ENCODE data around the gene TNRC6B. TPM values are rescaled to one million over a fixed set of nuclear protein-coding genes. Genes with fewer than 3 reads are reported as not detected.

TNRC6B gene
- total RNA-seq, 1 experiment from 2014 or later: 58.1 TPM

DNA sequence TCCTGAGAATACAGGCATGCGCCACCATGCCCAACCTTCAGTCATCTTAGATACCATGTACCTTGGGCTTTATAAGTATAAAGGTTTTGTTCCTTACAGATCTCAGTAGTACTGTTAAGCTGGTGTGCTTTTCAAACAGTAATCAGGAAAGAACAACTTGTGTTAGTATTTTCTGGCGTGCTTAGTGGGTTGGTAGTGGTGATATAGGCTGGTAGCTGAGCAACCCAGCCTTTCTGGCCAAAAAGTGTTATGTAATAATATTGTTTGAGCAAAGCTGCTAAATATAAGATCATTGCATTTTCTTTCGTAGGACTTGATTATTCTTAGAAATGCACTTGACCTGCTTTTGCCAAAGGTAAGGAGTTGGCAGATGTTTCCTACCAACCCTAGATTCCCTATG, 175.0 kb downstream of the TNRC6B start:
- Histone ChIP-seq H2AK5ac (ENCODE audit: insufficient read length, low read length) (no peak overlapping the region), H3K27me3 (ENCODE audit: insufficient read depth, low read length) (no peaks in the 10 kb centered on the region), H4K91ac (ENCODE audit: insufficient read length, low read depth, low read length) (no peak overlapping the region), H3K79me1 (ENCODE audit: insufficient read depth, low read depth, low read length, poor library complexity, severe bottlenecking) (peaks cover 8% of the 10 kb centered on the region), H3K14ac (ENCODE audit: insufficient read depth, low read length) (no peak overlapping the region), H3K9ac (ENCODE audit: extremely low read depth, insufficient read length, low read length) (no peak overlapping the region), H3K18ac (ENCODE audit: insufficient read length, low read depth, low read length) (no peak overlapping the region), H3T11ph (ENCODE audit: low read length) (no peak overlapping the region), H4K8ac (replicated peaks; ENCODE audit: insufficient read length, low read depth, low read length) (no peak overlapping the region), H3K4me1 (ENCODE audit: insufficient read depth, low read length) (no peaks in the 10 kb centered on the region), H2BK5ac (ENCODE audit: insufficient read length, low read length) (no peak overlapping the region), H2BK12ac (ENCODE audit: insufficient read length, low read depth, low read length) (no peak overlapping the region), H3K27ac (ENCODE audit: insufficient read length, low read depth, low read length) (no peak overlapping the region), H2BK15ac (ENCODE audit: low read depth, low read length) (no peak overlapping the region), H3K79me2 (ENCODE audit: insufficient read depth, low read length) (peaks cover 14% of the 10 kb centered on the region; the same call in 1 of the 2 replicates), H4K20me1 (ENCODE audit: control insufficient read depth, insufficient read depth, insufficient read length) (no peaks in the 10 kb centered on the region), H3K23me2 (ENCODE audit: insufficient read length, low read depth, low read length, poor library complexity, severe bottlenecking) (peaks cover 1% of the 10 kb centered on the region), H3K4ac (ENCODE audit: low read depth, low read length) (no peak overlapping the region), H2BK120ac (ENCODE audit: low read depth, low read length, poor library complexity, severe bottlenecking) (no peak overlapping the region), H2BK20ac (ENCODE audit: low read depth, low read length, poor library complexity, severe bottlenecking) (no peak overlapping the region), H3K4me2 (ENCODE audit: insufficient read depth, insufficient read length, low read length) (no peak overlapping the region), H3K23ac (ENCODE audit: insufficient read length, low read depth, low read length) (no peak overlapping the region), H2AFZ (ENCODE audit: low read length) (no peak overlapping the region), H3K56ac (ENCODE audit: insufficient read length, low read depth, low read length) (no peak overlapping the region), H3K9me3 (ENCODE audit: control insufficient read depth, low read depth, low read length) (no peaks in the 10 kb centered on the region), H4K5ac (ENCODE audit: insufficient read length, low read depth, low read length) (no peak overlapping the region)
- TF ChIP-seq, protein P1, sequence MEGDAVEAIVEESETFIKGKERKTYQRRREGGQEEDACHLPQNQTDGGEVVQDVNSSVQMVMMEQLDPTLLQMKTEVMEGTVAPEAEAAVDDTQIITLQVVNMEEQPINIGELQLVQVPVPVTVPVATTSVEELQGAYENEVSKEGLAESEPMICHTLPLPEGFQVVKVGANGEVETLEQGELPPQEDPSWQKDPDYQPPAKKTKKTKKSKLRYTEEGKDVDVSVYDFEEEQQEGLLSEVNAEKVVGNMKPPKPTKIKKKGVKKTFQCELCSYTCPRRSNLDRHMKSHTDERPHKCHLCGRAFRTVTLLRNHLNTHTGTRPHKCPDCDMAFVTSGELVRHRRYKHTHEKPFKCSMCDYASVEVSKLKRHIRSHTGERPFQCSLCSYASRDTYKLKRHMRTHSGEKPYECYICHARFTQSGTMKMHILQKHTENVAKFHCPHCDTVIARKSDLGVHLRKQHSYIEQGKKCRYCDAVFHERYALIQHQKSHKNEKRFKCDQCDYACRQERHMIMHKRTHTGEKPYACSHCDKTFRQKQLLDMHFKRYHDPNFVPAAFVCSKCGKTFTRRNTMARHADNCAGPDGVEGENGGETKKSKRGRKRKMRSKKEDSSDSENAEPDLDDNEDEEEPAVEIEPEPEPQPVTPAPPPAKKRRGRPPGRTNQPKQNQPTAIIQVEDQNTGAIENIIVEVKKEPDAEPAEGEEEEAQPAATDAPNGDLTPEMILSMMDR (conservative IDR thresholded peaks at IDR 0.05): no peak
- Mint-ChIP-seq H3K27me3 (ENCODE audit: low read depth) (no peaks in the 10 kb centered on the region), H3K36me3 (ENCODE audit: insufficient read depth in 1 of 3, low read depth in 3 of 3) (peaks cover 41 to 90% (median 79%) of the 10 kb centered on the region in 3 experiments; a peak in 6 of 7 replicates), H3K4me1 (peaks cover 3% of the 10 kb centered on the region in 2 experiments), H3K9me3 (no peaks in the 10 kb centered on the region), H3K27ac (no peak overlapping the region), H3K4me3 (no peak overlapping the region)
- no peak for DNase-seq
- no CpG with 5 or more reads among the region's 3 CpGs for WGBS (ENCODE audit: extremely low coverage, insufficient read length, low lambda C conversion rate)

Data from H9 (cell line).